Measurements from ENCODE around the gene BNC2.
"Not testable (repeated sequence)": the region's sequence is repeated elsewhere in the genome, so short reads cannot be mapped to it uniquely, and the experiment has no call there.

BNC2 gene, protein sequence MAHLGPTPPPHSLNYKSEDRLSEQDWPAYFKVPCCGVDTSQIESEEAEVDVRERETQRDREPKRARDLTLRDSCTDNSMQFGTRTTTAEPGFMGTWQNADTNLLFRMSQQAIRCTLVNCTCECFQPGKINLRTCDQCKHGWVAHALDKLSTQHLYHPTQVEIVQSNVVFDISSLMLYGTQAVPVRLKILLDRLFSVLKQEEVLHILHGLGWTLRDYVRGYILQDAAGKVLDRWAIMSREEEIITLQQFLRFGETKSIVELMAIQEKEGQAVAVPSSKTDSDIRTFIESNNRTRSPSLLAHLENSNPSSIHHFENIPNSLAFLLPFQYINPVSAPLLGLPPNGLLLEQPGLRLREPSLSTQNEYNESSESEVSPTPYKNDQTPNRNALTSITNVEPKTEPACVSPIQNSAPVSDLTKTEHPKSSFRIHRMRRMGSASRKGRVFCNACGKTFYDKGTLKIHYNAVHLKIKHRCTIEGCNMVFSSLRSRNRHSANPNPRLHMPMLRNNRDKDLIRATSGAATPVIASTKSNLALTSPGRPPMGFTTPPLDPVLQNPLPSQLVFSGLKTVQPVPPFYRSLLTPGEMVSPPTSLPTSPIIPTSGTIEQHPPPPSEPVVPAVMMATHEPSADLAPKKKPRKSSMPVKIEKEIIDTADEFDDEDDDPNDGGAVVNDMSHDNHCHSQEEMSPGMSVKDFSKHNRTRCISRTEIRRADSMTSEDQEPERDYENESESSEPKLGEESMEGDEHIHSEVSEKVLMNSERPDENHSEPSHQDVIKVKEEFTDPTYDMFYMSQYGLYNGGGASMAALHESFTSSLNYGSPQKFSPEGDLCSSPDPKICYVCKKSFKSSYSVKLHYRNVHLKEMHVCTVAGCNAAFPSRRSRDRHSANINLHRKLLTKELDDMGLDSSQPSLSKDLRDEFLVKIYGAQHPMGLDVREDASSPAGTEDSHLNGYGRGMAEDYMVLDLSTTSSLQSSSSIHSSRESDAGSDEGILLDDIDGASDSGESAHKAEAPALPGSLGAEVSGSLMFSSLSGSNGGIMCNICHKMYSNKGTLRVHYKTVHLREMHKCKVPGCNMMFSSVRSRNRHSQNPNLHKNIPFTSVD

DNA sequence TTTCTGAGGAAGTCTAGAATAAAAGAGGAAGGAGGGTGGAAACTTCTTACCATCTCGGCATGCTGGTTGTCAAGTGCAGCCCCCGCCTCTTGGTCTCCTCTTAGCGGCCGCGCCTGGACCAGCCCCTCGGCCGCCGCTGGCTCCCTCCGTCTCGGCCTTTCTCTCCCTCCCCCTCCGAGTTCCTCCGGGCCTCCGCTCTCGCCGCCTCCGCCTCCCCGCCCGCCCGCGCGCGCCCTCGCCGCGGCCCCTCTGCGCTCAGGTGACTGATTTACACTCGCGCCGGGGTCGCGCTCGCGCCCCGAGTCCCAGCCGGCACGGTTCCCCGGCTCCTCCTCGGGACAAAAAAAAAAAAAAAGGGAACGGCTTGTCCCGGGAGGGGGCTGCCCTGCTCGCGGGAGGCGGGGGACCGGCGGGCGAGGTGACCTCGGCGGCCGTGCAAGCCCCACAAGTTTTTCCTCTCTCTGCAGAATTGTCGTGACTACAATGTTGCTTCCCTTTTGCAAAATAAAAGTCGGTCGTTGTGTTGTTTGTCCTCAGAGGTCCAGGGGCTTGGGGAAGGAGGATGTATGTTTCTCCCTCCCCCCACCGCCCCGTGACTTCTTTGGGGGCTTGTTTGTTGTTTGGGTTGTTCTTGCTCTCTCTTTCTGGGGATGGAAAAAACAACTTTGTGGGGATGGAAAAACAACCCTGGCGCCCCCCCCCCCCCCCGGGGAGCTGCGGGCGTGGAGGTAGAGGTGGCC is at the start of gene BNC2:
Gene BNC2, minus strand, starts transcription at position 75 of the 740 bp plus-strand sequence. Its CDS starts 22 bp downstream, at position 53.
- TF ChIP-seq, protein P1, sequence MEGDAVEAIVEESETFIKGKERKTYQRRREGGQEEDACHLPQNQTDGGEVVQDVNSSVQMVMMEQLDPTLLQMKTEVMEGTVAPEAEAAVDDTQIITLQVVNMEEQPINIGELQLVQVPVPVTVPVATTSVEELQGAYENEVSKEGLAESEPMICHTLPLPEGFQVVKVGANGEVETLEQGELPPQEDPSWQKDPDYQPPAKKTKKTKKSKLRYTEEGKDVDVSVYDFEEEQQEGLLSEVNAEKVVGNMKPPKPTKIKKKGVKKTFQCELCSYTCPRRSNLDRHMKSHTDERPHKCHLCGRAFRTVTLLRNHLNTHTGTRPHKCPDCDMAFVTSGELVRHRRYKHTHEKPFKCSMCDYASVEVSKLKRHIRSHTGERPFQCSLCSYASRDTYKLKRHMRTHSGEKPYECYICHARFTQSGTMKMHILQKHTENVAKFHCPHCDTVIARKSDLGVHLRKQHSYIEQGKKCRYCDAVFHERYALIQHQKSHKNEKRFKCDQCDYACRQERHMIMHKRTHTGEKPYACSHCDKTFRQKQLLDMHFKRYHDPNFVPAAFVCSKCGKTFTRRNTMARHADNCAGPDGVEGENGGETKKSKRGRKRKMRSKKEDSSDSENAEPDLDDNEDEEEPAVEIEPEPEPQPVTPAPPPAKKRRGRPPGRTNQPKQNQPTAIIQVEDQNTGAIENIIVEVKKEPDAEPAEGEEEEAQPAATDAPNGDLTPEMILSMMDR (IDR thresholded peaks at IDR 0.05; ENCODE audit: low read depth, low read length), result peak; percentile 9
- DNase-seq (ENCODE audit: extremely low read depth, low read depth), result no peak

DNA sequence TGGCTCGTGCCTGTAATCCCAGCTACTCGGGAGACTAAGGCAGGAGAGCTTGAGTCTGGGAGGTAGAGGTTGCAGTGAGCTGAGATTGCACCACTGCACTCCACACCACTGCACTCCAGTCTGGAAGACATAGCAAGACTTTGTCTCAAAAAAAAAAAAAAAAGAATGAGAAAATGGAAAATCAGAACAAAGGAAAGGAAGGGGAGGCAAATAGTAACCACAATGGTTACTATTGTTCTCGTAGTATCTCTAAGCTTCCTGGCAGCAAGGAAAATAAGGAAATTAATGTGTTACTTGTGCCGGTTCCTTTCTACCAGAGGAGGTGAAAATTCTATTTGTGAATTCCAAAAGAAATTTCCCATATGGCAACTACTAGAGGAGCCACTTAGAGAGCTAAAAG is 48.5 kb upstream of the BNC2 start:
- DNase-seq (ENCODE audit: extremely low read depth, low read depth), result no peak
- TF ChIP-seq, protein P1 (IDR thresholded peaks at IDR 0.05; ENCODE audit: low read depth, low read length), result no peak

DNA sequence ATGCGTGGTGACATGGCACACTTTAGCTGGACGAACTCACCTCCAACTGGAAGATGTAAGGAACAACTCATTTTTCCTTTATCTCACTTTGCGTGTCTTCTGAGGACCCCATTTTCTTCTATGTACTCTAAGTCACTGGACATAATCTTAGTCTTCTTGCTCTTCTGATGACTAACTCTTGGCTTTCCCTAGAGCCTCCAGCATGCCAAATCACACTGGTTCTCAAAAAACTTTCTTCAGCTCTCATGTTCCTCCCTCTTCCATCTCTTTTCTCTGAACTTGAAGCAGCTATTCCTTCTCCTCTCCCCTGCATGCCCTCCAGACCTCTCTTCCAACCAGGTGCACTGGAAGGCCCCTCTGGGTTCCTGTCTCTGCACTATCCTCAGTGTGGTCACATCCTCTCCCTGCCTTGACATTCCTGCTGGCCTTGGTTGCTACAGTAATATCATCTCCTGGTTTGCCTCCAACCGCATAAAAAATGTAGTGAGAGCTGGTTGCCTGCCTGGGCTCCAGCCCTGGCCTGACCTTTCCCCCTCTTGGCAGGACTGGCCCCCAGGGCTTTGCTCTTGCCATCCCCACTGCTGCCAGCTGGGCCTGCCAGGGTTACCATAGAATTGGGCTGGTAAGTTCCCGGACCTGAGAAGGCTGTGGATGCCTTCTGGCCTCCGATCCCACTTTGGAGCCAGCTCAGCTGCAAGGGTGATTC is 44.8 kb upstream of the BNC2 start:
- TF ChIP-seq, protein P1 (IDR thresholded peaks at IDR 0.05; ENCODE audit: low read depth, low read length), result no peak
- no peak for DNase-seq (ENCODE audit: extremely low read depth, low read depth)

DNA sequence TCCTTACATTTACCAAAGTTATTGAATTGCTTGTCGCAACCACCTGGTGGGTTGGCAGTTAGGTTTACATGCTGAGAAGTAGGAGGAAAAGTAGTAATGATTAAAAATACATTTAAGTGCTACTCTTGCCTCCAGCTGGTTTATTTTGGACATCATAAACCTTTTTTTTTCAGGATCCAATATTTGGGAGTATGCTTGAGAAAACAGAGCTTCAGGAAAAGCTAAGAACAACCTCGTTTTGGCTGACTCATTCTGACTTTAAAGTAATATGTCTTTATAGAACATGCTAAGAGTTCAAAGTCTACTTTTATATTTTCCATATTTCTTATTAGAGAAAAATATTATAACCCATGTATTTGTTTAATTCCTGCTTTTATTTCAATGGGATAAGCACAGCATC is 41.7 kb upstream of the BNC2 start:
- no peak for DNase-seq (ENCODE audit: extremely low read depth, low read depth)
- TF ChIP-seq, protein P1 (IDR thresholded peaks at IDR 0.05; ENCODE audit: low read depth, low read length), result no peak

DNA sequence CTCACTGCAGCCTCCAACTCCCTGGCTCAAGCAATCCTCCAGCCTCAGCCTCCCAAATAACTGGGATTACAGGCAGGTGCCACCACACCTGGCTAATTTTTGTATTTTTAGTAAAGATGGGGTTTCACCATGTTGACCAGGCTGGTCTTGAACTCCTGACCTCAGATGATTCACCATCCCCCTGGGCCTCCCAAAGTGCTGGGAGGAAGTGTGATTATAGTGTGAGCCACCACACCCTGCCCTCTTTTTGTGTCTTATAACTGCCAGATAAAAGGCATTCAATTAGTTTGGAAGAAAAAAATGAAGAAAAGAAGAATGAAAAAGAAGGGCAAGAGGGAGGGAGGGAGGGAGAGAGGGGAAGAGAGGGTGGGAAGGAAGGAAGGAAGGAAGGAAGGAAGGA is 37.7 kb upstream of the BNC2 start:
- DNase-seq (ENCODE audit: extremely low read depth, low read depth), result not testable (repeated sequence)

DNA sequence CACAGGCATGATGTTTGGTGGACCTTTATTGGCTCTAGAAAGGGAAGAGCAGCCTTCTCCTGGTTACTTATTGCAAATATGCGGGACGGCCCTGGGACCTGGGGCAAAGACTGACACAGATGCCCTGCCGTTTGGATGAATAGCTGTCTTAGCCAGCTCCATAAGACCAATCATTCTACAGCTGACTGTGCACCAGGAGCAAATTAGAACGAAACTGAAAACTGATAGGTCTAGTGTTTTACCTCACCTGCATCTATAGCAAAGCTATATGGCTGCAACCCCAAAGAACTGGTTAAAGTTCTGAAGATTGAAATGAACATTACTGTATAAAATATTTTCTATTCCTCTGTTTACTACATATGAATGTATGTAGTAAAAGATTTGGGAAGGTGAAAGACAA is 34.2 kb upstream of the BNC2 start:
- no peak for DNase-seq (ENCODE audit: extremely low read depth, low read depth)
- TF ChIP-seq, protein P1 (IDR thresholded peaks at IDR 0.05; ENCODE audit: low read depth, low read length), result no peak

DNA sequence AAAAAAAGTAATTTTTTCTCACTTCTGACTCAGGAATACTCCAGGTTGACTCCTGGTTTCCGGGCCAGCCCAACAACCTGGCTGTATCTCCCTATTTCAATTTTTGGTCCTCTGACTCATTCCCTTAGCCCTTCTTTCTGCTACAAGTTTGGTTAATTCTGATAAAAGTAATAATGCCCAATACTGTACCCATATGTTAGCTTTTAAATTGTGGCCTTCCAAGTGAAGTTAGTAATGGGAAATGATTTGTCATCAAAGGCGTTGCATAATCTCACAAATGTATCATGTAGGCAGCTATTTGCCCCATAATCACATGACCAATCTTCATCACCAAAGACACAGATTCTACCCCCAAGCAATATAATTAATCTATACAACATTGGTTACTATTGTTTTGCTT is 31.1 kb upstream of the BNC2 start:
- TF ChIP-seq, protein P1 (IDR thresholded peaks at IDR 0.05; ENCODE audit: low read depth, low read length), result no peak
- DNase-seq (ENCODE audit: extremely low read depth, low read depth), result no peak
